Embryonic facial prominence (tissue), 1 donor: ENCODE results near the gene SV2B.

Experiments used
- DNase-seq: peaks from one replicate; pipeline ENCODE4 v3.0.0-alpha.2; 2016; ENCODE audit errors: extremely low spot score

Gene SV2B

GRCh38 chr15:91102546-91103330, 2.7 kb downstream of the SV2B start:
- no peak for DNase-seq

GRCh38 chr15:91104111-91104510, 4.1 kb downstream of the SV2B start:
- DNase-seq, result no peak

GRCh38 chr15:91108421-91108820, 8.4 kb downstream of the SV2B start:
- no peak for DNase-seq

GRCh38 chr15:91109885-91110284, 9.8 kb downstream of the SV2B start:
- no peak for DNase-seq

- no peak for DNase-seq
These were observed 10.3 kb downstream of the SV2B start for GRCh38 chr15:91110407-91110806.

GRCh38 chr15:91113030-91113429, 13.0 kb downstream of the SV2B start:
- no peak for DNase-seq

- DNase-seq, result no peak
These were observed 14.2 kb downstream of the SV2B start for GRCh38 chr15:91114301-91114700.

GRCh38 chr15:91116113-91117067, 16.3 kb downstream of the SV2B start:
- DNase-seq, result no peak

- no peak for DNase-seq
These were observed 17.3 kb downstream of the SV2B start for GRCh38 chr15:91117375-91117774.

GRCh38 chr15:91118817-91119590, 18.9 kb downstream of the SV2B start:
- DNase-seq, result no peak

- no peak for DNase-seq
These were observed 22.2 kb downstream of the SV2B start for GRCh38 chr15:91122296-91122695.

GRCh38 chr15:91124132-91124531, 24.1 kb downstream of the SV2B start:
- no peak for DNase-seq

GRCh38 chr15:91125162-91125561, 25.1 kb downstream of the SV2B start:
- DNase-seq, result no peak

- DNase-seq, result no peak
These were observed 26.0 kb downstream of the SV2B start for GRCh38 chr15:91126080-91126479.

GRCh38 chr15:91127236-91127955, 27.3 kb downstream of the SV2B start:
- DNase-seq, result no peak

- no peak for DNase-seq
These were observed 28.0 kb downstream of the SV2B start for GRCh38 chr15:91128016-91128415.

- no peak for DNase-seq
These were observed 29.4 kb downstream of the SV2B start for GRCh38 chr15:91129436-91129835.

- DNase-seq, result no peak
These were observed 32.0 kb downstream of the SV2B start for GRCh38 chr15:91132079-91132478.

- DNase-seq, result no peak
These were observed 33.5 kb downstream of the SV2B start for GRCh38 chr15:91133511-91133910.

- no peak for DNase-seq
These were observed 35.4 kb downstream of the SV2B start for GRCh38 chr15:91135201-91136130.
